HG02623 (cell line): ENCODE data around the gene DNAJB5.

ENCODE experiments used
- ATAC-seq: cut with Tn5 transposase; IDR thresholded peaks from one replicate; pipeline ENCODE4 v1.9.1; 2021; ENCODE audit warnings: moderate library complexity; ENCODE audit not compliant: unreplicated experiment

The DNAJB5 gene

GRCh38 chr9:34983209-34983608 is 6.3 kb upstream of the DNAJB5 start:
- peak; percentile 35 for ATAC-seq

DNA sequence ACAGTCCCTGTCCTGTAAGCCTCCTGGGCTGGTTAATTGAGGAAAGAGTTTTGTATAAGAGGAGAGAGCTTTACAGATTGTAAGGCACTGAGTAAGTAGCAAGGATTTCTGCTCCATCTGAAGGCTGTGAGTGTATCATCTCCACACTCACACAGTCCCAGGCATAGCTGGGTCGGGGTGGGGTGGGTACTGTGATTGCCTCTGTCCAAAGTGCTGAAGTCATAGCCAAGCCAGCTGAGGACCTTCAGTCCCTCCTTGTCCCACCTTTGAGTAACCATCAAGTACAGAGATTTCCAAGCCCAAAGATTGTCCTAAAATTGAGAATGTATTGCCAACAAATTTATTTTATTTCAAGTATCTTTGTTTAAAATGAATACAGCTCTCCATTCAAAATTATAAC is 5.5 kb upstream of the DNAJB5 start:
- no peak for ATAC-seq

- ATAC-seq = no peak
These were observed 4.1 kb upstream of the DNAJB5 start for GRCh38 chr9:34985311-34985899.

DNA sequence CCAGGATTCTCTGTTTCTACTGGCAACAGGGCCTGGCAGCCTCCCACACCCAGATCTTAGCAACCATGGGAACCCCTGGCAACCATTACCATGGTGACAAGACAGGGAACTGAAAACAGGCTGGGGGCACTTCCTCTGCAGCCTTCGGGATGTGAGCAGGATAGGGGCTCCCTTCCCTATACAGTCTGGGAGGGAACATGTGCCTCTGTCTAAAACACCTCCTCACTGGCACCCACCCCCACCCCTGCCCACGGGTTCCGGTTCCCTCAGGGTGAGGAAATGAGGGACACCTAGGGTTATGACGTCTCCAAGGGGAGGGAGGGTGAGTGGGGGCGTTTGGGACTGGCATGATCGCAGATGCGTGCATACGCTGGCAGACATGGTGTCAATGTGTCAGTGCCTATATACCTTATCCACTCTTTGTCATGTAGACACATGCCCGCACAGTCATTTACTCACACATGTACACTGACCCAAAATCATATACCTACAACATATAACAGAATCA is 3.0 kb upstream of the DNAJB5 start:
- ATAC-seq = no peak

DNA sequence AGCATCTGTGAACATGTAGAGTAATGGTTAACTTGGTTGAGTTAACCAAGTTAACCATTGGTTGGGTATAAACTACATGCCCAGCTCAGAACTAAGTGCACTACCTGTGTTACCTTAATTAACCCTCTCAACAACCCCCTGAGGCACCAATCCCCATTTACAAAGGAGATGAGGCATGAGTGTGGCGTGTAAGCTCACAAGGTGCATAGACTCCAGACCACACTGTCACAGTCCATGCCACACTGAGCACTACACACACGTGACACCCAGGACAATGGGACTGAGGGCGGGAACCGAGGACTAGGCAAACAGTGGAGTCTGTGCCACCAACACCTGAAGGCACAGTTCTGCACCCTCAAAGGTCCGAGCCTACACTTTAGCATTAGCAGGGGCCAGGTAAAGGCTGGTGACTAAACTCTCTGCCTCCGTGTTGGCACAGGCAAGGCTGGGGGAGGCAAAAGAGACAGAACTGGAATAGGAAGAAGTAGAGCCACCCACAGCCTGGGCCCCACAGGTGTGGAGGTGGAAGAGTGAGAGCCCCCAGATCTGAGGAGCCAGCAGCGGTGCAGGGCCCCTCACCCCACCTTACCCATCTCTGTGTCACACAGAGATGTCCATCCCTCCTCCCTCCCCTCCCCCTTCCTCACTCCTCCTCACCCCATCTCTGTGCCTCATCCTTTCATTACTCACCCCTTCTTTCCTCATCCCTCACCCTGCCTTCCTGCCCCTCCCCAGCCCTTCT is 2.2 kb upstream of the DNAJB5 start:
- no peak for ATAC-seq

DNA sequence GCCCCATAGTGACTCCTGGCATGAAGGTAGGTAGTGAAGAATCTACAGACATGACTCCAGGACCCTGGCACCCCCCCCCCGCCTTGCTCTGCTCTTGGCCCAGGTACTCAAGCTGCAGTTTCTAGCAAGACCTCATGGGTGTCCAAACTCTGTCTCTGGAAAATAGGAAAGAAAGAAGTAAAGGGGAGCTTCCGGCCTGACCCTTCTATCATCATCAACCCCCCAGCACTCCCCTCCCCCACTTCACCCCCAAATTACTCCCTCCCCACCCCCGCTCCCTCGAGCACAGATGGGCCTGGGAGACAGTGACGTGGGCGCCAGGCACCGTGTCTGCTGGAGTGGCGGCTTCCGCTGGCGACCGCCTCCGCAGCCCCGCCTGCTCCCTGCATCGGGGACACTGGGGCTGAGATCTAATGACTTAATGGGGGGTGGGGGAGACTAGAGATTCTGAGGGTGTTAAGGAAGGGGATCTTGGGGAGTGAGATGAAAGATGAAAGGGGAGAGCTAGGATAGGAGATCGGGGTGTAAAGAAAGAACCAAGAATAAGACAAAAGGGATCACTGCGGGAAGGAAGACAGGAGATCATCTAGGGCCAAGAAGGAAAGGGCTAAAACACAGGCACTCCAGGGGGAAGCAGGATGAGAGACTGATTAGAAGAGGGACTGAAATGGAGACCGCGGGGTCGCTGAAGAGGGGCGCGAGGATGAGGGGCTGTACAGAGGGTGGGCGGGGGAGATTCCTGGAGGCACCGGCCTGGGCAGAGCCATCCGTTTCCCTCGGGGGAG is 1.1 kb upstream of the DNAJB5 start:
- ATAC-seq = no peak

- no peak for ATAC-seq
These were observed 546 bp downstream of the DNAJB5 start for GRCh38 chr9:34989946-34990635.

DNA sequence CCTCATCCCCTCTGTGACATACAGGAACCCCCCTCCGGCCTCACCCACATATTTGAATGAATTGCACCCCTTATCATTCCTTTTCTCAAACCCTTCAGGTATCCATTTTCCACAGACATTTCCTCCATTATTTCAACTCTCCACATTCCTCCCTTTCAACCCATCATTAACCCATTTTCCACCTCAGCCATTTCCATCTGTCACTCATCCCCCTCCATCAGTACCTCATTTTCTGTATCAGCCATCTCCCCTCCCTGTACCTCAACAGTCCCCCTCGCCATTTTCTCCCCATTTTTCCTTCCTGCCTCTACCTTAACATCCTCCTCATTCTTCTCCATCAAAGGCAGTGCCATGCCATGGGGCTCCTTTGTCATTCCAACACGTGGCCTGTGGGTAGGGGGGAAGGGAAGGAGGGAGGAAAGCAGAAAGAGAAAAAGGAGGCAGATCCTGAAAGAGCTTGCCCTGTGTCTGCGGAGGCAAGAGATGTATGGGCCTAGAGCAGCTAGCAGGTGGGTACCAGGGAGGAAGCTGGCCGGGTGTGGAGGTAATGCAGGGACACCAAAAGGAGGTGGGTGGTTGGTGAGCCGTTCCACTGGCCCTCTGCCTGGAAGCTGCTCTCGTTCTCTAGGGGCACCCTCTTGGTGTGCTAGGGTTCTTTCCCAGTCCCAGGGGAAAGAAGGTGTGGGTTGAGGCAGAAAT is 1.5 kb downstream of the DNAJB5 start:
- ATAC-seq = no peak

DNA sequence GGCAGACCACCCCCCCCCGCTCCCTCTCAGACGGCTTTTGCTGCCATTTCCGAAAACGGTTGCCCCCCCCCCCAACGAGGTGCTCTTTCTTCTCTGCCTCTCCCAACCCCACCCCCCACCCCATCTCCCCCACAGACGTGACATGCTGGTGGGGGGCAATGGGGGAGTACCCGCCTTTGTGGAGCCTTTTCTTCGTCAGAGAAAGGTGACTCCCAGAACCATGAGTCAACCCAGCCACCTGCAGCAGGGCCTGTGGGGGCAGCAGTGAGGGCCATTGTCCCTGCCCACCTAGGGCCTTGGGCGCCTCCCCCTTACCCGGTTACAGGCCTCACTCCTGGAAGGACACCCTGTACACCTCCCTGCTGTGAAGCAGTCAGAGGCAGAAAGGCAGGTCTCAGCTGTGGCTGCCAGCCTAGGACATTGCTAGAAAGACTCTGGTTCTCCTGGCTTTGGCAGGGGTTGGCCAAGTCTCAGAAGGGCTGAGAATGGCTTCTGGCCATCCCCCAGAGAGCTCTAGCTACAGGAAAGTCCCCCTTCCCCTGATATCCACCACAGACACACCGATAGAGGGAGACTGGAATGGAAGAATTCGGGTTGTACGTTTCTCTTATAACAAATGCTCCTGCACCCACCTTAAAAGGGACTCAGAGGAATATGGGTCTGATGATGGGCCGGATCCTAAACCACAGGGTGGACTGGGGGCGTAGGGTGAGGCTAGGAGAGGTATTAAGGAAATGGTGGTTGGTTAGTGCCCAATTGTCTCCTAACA is 2.2 kb downstream of the DNAJB5 start:
- ATAC-seq = no peak

DNA sequence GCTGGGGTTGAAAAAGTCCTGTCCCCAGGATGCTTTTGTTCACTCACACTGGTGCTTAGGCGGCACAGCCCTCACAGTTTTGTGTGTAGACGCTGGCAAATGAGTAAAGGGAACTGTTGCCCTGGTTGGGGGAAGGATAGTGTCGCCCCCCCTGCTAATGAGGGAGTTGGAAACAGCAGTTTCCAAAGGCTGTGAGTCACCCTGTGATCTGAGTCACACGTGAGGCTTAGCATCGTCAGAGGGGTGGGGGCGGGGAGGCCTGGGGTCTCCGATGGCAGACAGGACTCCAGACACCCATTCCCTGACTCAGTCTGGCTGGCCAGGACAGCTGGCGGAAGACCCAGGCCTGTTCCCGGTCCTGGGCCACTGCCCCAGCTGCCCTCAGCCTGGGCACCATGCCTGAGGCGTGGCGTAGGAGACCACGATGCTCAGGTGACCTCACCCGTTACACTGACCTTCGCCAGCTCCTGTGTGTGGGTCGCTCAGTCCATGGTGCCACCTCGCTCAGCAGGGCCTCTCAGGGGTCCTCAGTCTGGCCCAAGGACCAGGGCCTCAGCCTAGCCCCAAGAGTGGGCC is 2.9 kb downstream of the DNAJB5 start:
- no peak for ATAC-seq

- ATAC-seq = no peak
These were observed 4.1 kb downstream of the DNAJB5 start for GRCh38 chr9:34993502-34994259.

GRCh38 chr9:34994260-34994899 is 4.8 kb downstream of the DNAJB5 start:
- ATAC-seq = no peak

- no peak for ATAC-seq
These were observed 5.5 kb downstream of the DNAJB5 start for GRCh38 chr9:34994900-34995669.

- ATAC-seq = no peak
These were observed 6.1 kb downstream of the DNAJB5 start for GRCh38 chr9:34995670-34996060.

DNA sequence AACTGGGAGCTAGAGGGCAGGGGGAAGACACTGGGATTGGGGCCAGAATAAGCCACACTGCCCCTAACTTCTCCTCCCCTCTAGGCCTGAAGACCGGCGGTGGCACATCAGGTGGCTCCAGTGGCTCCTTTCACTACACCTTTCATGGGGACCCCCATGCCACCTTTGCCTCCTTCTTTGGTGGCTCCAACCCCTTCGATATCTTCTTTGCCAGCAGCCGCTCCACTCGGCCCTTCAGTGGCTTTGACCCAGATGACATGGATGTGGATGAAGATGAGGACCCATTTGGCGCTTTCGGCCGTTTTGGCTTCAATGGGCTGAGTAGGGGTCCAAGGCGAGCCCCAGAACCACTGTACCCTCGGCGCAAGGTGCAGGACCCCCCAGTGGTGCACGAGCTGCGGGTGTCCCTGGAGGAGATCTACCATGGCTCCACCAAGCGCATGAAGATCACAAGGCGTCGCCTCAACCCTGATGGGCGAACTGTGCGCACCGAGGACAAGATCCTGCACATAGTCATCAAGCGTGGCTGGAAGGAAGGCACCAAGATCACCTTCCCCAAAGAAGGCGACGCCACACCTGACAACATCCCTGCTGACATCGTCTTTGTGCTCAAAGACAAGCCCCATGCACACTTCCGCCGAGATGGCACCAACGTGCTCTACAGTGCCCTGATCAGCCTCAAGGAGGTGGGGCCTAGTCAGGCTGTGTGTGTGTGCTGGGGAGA is 6.8 kb downstream of the DNAJB5 start:
- ATAC-seq = no peak

- no peak for ATAC-seq
These were observed 7.3 kb downstream of the DNAJB5 start for GRCh38 chr9:34996905-34997279.

DNA sequence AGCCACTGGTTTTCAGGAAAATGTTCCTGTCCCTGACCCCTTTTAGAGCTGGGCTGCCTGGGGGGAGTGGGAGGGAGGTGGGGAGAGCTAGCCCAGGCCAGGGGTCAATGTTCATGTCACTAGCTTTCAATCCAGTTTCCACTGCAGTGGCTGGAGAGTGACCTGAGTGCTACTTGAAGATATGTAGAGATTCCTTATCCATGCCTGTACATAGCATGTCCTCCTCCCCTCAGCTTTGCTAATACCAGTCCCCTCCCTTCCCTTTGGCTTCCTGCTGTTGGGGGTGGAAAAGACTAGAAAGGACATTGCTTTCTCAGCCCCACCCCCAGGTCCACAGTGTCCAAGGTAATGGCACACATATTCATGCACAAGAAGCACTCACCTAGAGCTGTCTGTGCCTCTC is 7.8 kb downstream of the DNAJB5 start:
- ATAC-seq = no peak
